ENCODE results near the gene PCA3.
"Not testable (repeated sequence)": the region's sequence is repeated elsewhere in the genome, so short reads cannot be mapped to it uniquely, and the experiment has no call there.

Gene PCA3

GRCh38 chr9:76737154-76737902, 26.9 kb upstream of the PCA3 start:
- H3K36me3 Mint-ChIP-seq (ENCODE audit: low read depth), result no peaks in the 10 kb centered on the region
- H3K27me3 Mint-ChIP-seq (ENCODE audit: low read depth), result peaks cover 7% of the 10 kb centered on the region
- no peaks in the 10 kb centered on the region for H3K4me1 Mint-ChIP-seq (ENCODE audit: low read depth)
- H3K4me3 Mint-ChIP-seq, result no peak overlapping the region
- H3K9me3 Mint-ChIP-seq, result peaks cover 8% of the 10 kb centered on the region
- DNase-seq (ENCODE audit: low spot score), result no peak
- no peak overlapping the region for H3K27ac Mint-ChIP-seq

GRCh38 chr9:76738402-76738801, 25.8 kb upstream of the PCA3 start:
- no peak overlapping the region for H3K4me3 Mint-ChIP-seq
- no peaks in the 10 kb centered on the region for H3K36me3 Mint-ChIP-seq (ENCODE audit: low read depth)
- no peak overlapping the region for H3K27ac Mint-ChIP-seq
- peaks cover 7% of the 10 kb centered on the region for H3K27me3 Mint-ChIP-seq (ENCODE audit: low read depth)
- H3K4me1 Mint-ChIP-seq (ENCODE audit: low read depth), result no peaks in the 10 kb centered on the region
- no peak for DNase-seq (ENCODE audit: low spot score)
- peaks cover 16% of the 10 kb centered on the region for H3K9me3 Mint-ChIP-seq

GRCh38 chr9:76741524-76741923, 22.7 kb upstream of the PCA3 start:
- Mint-ChIP-seq H3K4me1 (ENCODE audit: low read depth) (no peaks in the 10 kb centered on the region), H3K27me3 (ENCODE audit: low read depth) (peaks cover 4% of the 10 kb centered on the region), H3K4me3 (no peak overlapping the region), H3K27ac (no peak overlapping the region), H3K9me3 (peaks cover 16% of the 10 kb centered on the region), H3K36me3 (ENCODE audit: low read depth) (no peaks in the 10 kb centered on the region)
- DNase-seq (ENCODE audit: low spot score), result no peak

GRCh38 chr9:76742890-76743289, 21.3 kb upstream of the PCA3 start:
- H3K36me3 Mint-ChIP-seq (ENCODE audit: low read depth); H3K27me3 Mint-ChIP-seq (ENCODE audit: low read depth); H3K4me3 Mint-ChIP-seq; H3K27ac Mint-ChIP-seq; DNase-seq (ENCODE audit: low spot score); H3K4me1 Mint-ChIP-seq (ENCODE audit: low read depth): not testable (repeated sequence)
- peaks cover 16% of the 10 kb centered on the region for H3K9me3 Mint-ChIP-seq

GRCh38 chr9:76743931-76744330, 20.3 kb upstream of the PCA3 start:
- H3K4me1 Mint-ChIP-seq (ENCODE audit: low read depth), result no peaks in the 10 kb centered on the region
- H3K4me3 Mint-ChIP-seq, result no peak overlapping the region
- H3K27ac Mint-ChIP-seq, result no peak overlapping the region
- no peaks in the 10 kb centered on the region for H3K27me3 Mint-ChIP-seq (ENCODE audit: low read depth)
- DNase-seq (ENCODE audit: low spot score), result no peak
- H3K9me3 Mint-ChIP-seq, result peaks cover 16% of the 10 kb centered on the region
- H3K36me3 Mint-ChIP-seq (ENCODE audit: low read depth), result no peaks in the 10 kb centered on the region

- Mint-ChIP-seq H3K36me3 (ENCODE audit: low read depth) (no peaks in the 10 kb centered on the region), H3K27ac (no peak overlapping the region), H3K4me3 (no peak overlapping the region), H3K9me3 (peaks cover 16% of the 10 kb centered on the region), H3K27me3 (ENCODE audit: low read depth) (no peaks in the 10 kb centered on the region), H3K4me1 (ENCODE audit: low read depth) (no peaks in the 10 kb centered on the region)
- no peak for DNase-seq (ENCODE audit: low spot score)
These were observed 19.9 kb upstream of the PCA3 start for GRCh38 chr9:76744336-76744735.

GRCh38 chr9:76751001-76751400, 13.2 kb upstream of the PCA3 start:
- H3K4me1 Mint-ChIP-seq (ENCODE audit: low read depth), result peaks cover 1% of the 10 kb centered on the region
- no peaks in the 10 kb centered on the region for H3K9me3 Mint-ChIP-seq
- no peak overlapping the region for H3K4me3 Mint-ChIP-seq
- H3K36me3 Mint-ChIP-seq (ENCODE audit: low read depth), result no peaks in the 10 kb centered on the region
- H3K27me3 Mint-ChIP-seq (ENCODE audit: low read depth), result no peaks in the 10 kb centered on the region
- H3K27ac Mint-ChIP-seq, result no peak overlapping the region
- no peak for DNase-seq (ENCODE audit: low spot score)

- H3K36me3 Mint-ChIP-seq (ENCODE audit: low read depth), result no peaks in the 10 kb centered on the region
- H3K9me3 Mint-ChIP-seq, result no peaks in the 10 kb centered on the region
- H3K27me3 Mint-ChIP-seq (ENCODE audit: low read depth), result no peaks in the 10 kb centered on the region
- no peak overlapping the region for H3K27ac Mint-ChIP-seq
- no peak overlapping the region for H3K4me3 Mint-ChIP-seq
- no peak for DNase-seq (ENCODE audit: low spot score)
- H3K4me1 Mint-ChIP-seq (ENCODE audit: low read depth), result peaks cover 1% of the 10 kb centered on the region
These were observed 8.0 kb upstream of the PCA3 start for GRCh38 chr9:76756268-76756640.

GRCh38 chr9:76756941-76757673, 7.1 kb upstream of the PCA3 start:
- H3K27ac Mint-ChIP-seq, result no peak overlapping the region
- H3K4me3 Mint-ChIP-seq, result no peak overlapping the region
- no peak for DNase-seq (ENCODE audit: low spot score)
- H3K36me3 Mint-ChIP-seq (ENCODE audit: low read depth), result no peaks in the 10 kb centered on the region
- peaks cover 1% of the 10 kb centered on the region for H3K4me1 Mint-ChIP-seq (ENCODE audit: low read depth)
- H3K9me3 Mint-ChIP-seq, result no peaks in the 10 kb centered on the region
- no peaks in the 10 kb centered on the region for H3K27me3 Mint-ChIP-seq (ENCODE audit: low read depth)

- Mint-ChIP-seq H3K36me3 (ENCODE audit: low read depth) (no peaks in the 10 kb centered on the region), H3K4me3 (no peak overlapping the region), H3K4me1 (ENCODE audit: low read depth) (peaks cover 1% of the 10 kb centered on the region), H3K9me3 (no peaks in the 10 kb centered on the region), H3K27me3 (ENCODE audit: low read depth) (peaks cover 2% of the 10 kb centered on the region), H3K27ac (no peak overlapping the region)
- no peak for DNase-seq (ENCODE audit: low spot score)
These were observed 5.8 kb upstream of the PCA3 start for GRCh38 chr9:76758476-76758875.

- H3K27me3 Mint-ChIP-seq (ENCODE audit: low read depth), result peaks cover 2% of the 10 kb centered on the region
- DNase-seq (ENCODE audit: low spot score), result no peak
- no peaks in the 10 kb centered on the region for H3K9me3 Mint-ChIP-seq
- H3K4me1 Mint-ChIP-seq (ENCODE audit: low read depth), result peaks cover 1% of the 10 kb centered on the region
- H3K27ac Mint-ChIP-seq, result no peak overlapping the region
- no peak overlapping the region for H3K4me3 Mint-ChIP-seq
- no peaks in the 10 kb centered on the region for H3K36me3 Mint-ChIP-seq (ENCODE audit: low read depth)
These were observed 4.5 kb upstream of the PCA3 start for GRCh38 chr9:76759732-76760131.

- Mint-ChIP-seq H3K36me3 (ENCODE audit: low read depth) (no peaks in the 10 kb centered on the region), H3K27ac (no peak overlapping the region), H3K9me3 (no peaks in the 10 kb centered on the region), H3K27me3 (ENCODE audit: low read depth) (peaks cover 2% of the 10 kb centered on the region), H3K4me1 (ENCODE audit: low read depth) (no peaks in the 10 kb centered on the region), H3K4me3 (no peak overlapping the region)
- DNase-seq (ENCODE audit: low spot score), result no peak
These were observed 2.8 kb upstream of the PCA3 start for GRCh38 chr9:76761448-76761847.

GRCh38 chr9:76766126-76766525, 1.9 kb downstream of the PCA3 start:
- peaks cover 2% of the 10 kb centered on the region for H3K27me3 Mint-ChIP-seq (ENCODE audit: low read depth)
- H3K9me3 Mint-ChIP-seq, result no peaks in the 10 kb centered on the region
- H3K4me1 Mint-ChIP-seq (ENCODE audit: low read depth), result no peaks in the 10 kb centered on the region
- H3K36me3 Mint-ChIP-seq (ENCODE audit: low read depth), result no peaks in the 10 kb centered on the region
- H3K27ac Mint-ChIP-seq, result no peak overlapping the region
- DNase-seq (ENCODE audit: low spot score), result no peak
- H3K4me3 Mint-ChIP-seq, result no peak overlapping the region

GRCh38 chr9:76772686-76773445, 8.6 kb downstream of the PCA3 start:
- no peaks in the 10 kb centered on the region for H3K4me1 Mint-ChIP-seq (ENCODE audit: low read depth)

More at GRCh38 chr9:76772686-76773445, 8.6 kb downstream of the PCA3 start:
- Mint-ChIP-seq H3K27ac (no peak overlapping the region), H3K4me3 (no peak overlapping the region), H3K9me3 (no peaks in the 10 kb centered on the region), H3K27me3 (ENCODE audit: low read depth) (no peaks in the 10 kb centered on the region), H3K36me3 (ENCODE audit: low read depth) (no peaks in the 10 kb centered on the region)
- DNase-seq (ENCODE audit: low spot score), result no peak
